CD4-positive, alpha-beta T cell treated with Interleukin-10 for 1 hour (primary cell): ENCODE data around the gene PSMD3.
A peak's percentile ranks its signal among the peaks of the same experiment; 100 is the strongest.

Experiments
- DNase-seq: peaks from one replicate; pipeline ENCODE4 v3.0.0-alpha.2; 2020

The PSMD3 gene

GRCh38 chr17:39962642-39963220, 17.9 kb upstream of the PSMD3 start, which contains the start of gene GSDMA:
TSS of gene GSDMA (plus strand) at chr17:39963004. CDS start at chr17:39965688, 2,684 bp downstream.
- no peak for DNase-seq

DNA sequence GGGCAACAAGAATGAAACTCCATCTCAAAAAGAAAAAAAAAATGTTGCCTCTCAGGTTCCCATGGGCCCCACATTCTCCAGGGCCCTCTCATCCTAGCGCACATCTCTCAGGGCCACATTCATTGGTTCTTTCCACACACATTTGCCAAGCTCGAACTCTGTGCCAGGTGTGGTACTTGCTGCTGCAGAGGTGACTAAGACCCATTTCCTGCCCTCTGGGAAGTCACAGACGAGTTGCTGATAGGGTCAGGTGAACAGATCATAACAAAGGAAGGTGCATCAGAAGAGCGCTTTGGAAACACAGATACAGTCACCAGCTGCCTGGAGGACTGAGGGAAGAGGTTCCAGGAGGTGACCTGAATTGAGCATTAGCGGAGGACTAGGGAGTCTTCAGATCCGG, 16.8 kb upstream of the PSMD3 start:
- peak; percentile 47 for DNase-seq

- no peak for DNase-seq
These were observed 15.4 kb upstream of the PSMD3 start for GRCh38 chr17:39965017-39965699.

DNA sequence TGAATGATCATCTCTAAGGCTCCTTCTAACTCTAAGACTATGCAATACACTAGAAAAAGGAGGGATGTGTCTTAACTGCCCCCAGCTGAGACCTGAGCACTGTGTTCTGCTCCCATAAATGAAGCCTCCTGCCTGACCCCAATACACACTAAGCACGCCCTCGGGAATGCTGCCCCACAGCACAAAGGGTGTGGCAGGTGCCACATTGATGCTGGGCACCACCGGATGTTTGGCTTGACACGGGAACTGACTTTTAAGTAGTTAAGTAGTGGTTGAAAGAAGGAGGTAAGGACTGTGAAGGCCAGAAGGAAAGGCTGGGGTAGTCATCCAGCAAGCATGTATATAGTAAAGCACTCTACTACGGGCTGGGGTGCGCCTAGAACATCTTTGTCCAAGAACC, 13.8 kb upstream of the PSMD3 start:
- no peak for DNase-seq

DNA sequence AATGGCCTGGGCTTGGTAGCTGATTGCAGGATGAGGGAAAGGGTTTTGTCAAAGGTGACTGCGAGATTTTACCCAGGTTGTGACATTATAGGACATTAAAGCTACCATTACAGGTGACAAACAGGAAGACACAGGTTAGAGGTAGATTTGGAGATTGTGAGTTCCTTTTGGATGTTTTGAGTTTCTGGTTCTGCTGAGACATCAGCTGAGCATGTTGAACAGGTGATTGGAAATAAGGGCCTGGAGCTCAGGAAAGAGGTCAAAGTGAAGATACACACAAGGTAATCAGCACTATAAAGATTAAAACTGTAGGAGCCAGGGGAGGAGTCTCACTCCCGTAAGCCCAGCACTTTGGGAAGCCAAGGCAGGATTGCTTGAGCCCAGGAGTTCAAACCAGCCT, 11.8 kb upstream of the PSMD3 start:
- no peak for DNase-seq

DNA sequence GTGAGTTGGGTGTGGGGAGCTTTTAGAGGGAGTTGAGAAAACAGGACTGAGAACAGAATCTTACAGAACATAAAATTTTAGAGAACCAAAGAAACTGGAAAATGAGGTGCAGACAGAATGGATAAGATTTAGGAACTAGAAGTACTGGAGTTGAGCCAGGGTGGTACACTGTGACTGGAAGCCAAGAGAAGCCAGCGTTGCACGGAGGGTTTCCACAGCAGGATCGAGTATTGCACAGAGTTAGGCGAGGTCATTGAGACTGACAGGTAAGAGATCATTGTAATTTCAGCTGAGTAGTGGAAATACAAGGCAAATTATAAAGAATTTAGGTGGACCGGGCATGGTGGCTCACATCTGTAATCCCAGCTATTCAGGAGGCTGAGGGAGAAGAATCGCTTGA, 11.2 kb upstream of the PSMD3 start:
- DNase-seq: no peak

DNA sequence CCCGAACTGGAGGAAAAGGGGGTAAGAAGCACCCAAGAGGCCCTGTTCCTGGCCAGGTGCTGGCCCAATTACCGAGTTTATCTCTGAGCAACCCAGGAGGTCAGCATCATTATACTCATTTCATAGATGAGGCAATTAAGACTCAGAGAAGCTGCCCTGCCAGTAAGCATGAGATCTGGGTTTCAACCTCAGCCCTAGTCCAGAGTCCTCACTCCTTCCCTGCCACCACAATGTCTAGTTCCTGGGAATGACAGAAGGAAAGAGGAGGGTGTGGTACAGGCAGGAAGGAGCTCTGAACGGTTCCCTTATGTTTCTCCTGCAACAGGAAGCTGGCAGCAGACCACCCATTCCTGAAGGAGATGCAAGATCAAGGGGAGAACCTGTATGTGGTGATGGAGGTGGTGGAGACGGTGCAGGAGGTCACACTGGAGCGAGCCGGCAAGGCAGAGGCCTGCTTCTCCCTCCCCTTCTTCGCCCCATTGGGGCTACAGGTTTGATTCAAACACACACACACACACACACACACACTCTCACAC, 10.4 kb upstream of the PSMD3 start:
- DNase-seq: no peak

DNA sequence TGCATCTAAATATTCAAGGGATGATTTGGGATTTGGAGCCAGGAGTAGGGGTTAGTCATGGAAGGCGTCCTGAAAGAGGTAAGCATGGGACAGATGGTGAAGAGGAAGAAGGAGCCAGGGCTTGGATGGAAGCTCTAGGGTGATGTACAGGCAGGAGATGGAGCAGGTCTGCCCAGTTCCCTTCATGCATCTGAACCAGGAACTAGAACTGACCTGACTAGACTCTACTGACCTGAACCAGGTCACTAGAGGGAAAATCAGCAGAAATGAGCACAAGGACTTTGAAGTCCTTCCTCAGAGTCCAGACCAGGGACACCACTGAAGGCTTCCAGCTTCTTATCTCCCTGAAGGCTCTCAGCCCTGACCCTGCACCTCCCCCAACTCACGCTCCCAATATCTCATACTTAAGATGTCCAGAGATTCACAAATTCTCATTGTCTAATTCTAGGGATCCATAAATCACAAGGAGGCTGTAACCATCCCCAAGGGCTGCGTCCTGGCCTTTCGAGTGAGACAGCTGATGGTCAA, 9.5 kb upstream of the PSMD3 start:
- no peak for DNase-seq

- no peak for DNase-seq
These were observed 8.3 kb upstream of the PSMD3 start for GRCh38 chr17:39972271-39972670.

DNA sequence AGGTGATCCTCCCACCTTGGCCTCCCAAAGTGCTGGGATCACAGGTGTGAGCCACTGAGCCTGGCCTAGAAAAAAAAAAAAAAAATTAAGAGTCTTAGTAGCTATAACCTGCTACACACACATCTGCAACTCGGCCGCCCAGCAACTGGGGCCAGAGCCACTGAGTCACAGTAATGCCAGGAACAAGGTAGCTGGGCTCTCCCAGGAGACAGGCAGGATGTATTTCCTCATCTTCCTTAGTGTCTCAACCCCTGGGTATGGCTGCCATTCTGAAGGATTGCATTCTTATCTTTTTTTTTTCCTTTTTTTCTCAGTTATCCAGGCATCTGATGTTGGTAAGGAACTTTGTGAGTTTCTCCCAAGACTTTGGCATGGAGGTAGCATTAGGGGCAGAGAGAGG, 7.1 kb upstream of the PSMD3 start:
- DNase-seq: no peak

DNA sequence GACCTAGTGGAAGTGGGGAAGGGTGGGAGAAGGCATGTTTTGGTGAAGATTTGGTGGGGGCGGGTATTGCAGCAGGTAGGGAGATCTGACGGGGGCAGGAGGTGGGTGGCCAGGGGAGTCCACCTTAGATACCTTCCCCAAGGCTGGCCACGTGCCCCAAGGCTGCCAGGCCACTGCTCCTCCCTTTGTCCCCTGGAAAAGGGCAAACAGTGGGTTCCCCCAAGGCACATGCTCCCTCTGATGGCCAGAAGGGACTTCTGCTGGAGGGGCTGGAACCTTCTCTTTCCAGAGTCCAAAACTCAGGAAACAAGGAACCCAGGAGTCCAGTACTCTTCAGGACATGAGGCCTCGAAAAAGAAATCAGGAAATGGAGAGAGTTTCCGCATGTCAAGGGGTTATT, 6.2 kb upstream of the PSMD3 start:
- no peak for DNase-seq

DNA sequence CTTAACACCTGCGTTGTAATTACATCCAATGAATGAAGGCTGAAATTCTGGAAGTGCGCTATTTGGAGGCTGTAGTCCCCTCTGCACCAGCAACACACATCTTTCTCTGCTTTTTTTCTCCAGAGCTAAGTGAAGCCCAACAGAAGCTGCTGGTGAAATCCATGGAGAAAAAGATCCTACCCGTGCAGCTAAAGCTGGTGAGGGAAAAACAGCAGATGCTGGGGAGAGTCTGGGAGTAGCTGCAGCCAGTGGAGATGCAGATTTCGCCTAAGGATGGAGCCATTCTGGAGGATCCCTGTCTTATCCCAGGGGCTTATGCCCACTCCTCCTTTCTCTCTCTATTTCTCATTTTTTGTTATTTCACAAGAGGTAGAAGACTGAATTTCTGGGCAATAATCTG, 4.8 kb upstream of the PSMD3 start:
- DNase-seq: no peak

- no peak for DNase-seq
These were observed 1.5 kb upstream of the PSMD3 start for GRCh38 chr17:39979016-39979670.

DNA sequence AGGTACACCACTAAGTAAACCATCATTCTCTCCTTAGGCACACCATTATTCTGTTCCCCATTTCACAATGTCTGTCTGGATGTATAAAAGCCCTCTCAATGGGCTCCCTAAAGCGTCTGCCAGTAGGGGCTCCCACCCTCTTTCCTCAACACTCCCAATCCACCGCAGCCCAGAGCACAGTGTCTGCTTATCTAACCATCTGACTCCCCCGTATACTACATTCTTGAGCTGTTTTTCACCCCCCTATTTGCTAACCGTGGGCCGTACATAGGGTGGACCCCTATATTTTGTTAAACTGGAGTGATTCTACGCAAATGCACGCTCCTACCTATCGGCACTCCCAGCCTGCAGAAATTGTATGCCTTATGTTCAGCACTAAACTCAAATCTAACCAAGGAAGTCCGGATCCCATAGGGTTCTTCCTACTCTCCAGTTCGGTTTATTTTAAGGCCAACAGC, 685 bp upstream of the PSMD3 start:
- DNase-seq: no peak

- peak; percentile 8 for DNase-seq
These were observed 667 bp downstream of the PSMD3 start for GRCh38 chr17:39981207-39981741.

- no peak for DNase-seq
These were observed 1.3 kb downstream of the PSMD3 start for GRCh38 chr17:39981766-39982375.

DNA sequence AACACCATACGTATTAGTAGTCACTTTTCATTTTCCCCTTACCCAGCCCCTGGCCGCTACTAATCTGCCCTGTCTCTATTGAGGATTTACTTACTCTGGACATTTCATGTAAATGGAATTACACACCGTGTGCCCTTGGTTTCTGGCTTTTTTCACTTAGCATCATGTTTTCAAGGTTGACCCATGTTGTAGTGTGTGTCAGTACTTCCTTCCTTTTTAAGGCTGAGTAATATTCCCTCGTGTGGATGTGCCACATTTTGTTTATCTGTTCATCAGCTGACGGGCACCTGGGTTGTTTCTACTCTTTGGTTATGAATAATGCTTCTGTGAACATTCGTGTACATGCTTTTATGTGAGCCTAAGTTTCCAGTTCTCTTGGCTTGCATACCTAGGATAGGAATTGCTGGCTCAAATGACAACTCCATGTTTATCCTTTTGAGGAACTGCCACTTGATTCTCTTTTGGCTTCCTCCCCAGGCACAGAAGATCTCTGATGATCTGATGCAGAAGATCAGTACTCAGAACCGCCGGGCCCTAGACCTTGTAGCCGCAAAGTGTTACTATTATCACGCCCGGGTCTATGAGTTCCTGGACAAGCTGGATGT, 7.7 kb downstream of the PSMD3 start:
- DNase-seq: no peak

DNA sequence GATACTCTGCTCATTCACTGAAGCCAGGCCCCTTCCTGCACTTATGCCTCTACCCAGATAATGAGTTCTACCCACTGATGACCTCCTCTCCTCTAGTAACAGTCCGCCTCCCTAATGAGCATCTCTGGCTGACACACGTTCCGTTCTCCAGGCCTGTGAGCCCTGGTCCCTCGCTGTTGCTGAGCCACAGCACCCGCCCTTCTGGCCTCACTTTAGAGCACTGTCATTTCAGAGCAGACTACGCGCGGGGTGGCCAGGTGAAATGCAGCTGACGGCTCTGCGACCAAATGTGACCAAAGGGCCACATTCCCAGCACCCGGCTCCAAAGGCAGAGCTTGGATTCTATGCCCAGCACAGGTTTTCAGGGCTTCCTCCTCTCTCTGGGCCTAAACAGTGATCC, 13.8 kb downstream of the PSMD3 start:
- no peak for DNase-seq

- DNase-seq: no peak
These were observed 14.8 kb downstream of the PSMD3 start for GRCh38 chr17:39995438-39995837.

- no peak for DNase-seq
These were observed 15.6 kb downstream of the PSMD3 start for GRCh38 chr17:39996162-39996561.

GRCh38 chr17:39996800-39997199, 16.2 kb downstream of the PSMD3 start:
- DNase-seq: no peak

- DNase-seq: no peak
These were observed 16.9 kb downstream of the PSMD3 start for GRCh38 chr17:39997543-39997942.

DNA sequence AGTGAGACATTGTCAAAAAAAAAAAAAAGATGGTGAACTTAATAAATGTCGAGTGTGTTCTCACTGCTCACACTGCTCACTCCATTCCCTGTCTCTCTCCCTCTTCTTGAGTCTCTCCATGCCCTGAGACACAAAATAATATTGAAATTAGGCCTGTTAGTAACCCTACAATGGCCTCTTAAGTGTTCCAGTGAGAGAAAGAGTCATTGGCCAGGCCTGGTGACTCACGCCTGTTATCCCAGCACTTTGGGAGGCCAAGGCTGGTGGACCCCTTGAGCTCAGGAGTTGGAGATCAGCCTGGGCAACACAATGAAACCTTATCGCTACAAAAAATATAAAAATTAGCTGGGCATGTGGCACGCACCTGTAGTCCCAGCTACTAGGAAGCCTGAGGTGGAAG, 18.5 kb downstream of the PSMD3 start:
- no peak for DNase-seq
